ENCODE results near the gene SYPL1. TPM values are rescaled to one million over a fixed set of nuclear protein-coding genes. Genes with fewer than 3 reads are reported as not detected.

Gene SYPL1
- total and polyA plus RNA-seq, 2 donors (not counting 3 experiments of a cell fraction or from before 2014, with no cell fraction given): 59.8 to 67.1 TPM

GRCh38 chr7:106060394-106060920, 51.7 kb downstream of the SYPL1 start:
- H2AFZ ChIP-seq (ENCODE audit: low read depth, low read length): no peak overlapping the region
- H3K4me1 ChIP-seq (ENCODE audit: control insufficient read depth, extremely low read depth, insufficient read depth, low read length): peaks cover 12% of the 10 kb centered on the region
- no peak overlapping the region for H3K27ac ChIP-seq (ENCODE audit: insufficient read depth, low read depth, low read length)
- no peaks in the 10 kb centered on the region for H3K9me3 ChIP-seq (replicated peaks; ENCODE audit: control insufficient read depth, insufficient read depth, low read length)
- TF ChIP-seq GATA2 (IDR thresholded peaks at IDR 0.05; ENCODE audit: insufficient read depth, insufficient read length, low read depth, low read length): no peak
- no peak for TF ChIP-seq JUN (IDR thresholded peaks at IDR 0.05; ENCODE audit: borderline replicate concordance, insufficient read depth, insufficient read length, low read depth)
- TF ChIP-seq POLR2AphosphoS5 (IDR thresholded peaks at IDR 0.05; ENCODE audit: insufficient read depth, low read depth, low read length): no peak
- TF ChIP-seq CTCF (IDR thresholded peaks at IDR 0.05; ENCODE audit: extremely low read depth in 1 of 2, insufficient read depth in 1 of 2, low read depth in 1 of 2, low read length in 2 of 2): no peak
- no peak for TF ChIP-seq MAX (IDR thresholded peaks at IDR 0.05; ENCODE audit: insufficient read depth, insufficient read length)
- TF ChIP-seq MYC (IDR thresholded peaks at IDR 0.05; ENCODE audit: low read depth, low read length): no peak
- TF ChIP-seq FOS (IDR thresholded peaks at IDR 0.05; ENCODE audit: borderline replicate concordance, insufficient read depth, low read length): no peak
- no peaks in the 10 kb centered on the region for H4K20me1 ChIP-seq (replicated peaks; ENCODE audit: control insufficient read depth, extremely low read depth, insufficient read depth, low read length)
- H3K9me1 ChIP-seq (replicated peaks; ENCODE audit: control insufficient read depth, extremely low read depth, insufficient read depth, low read length): no peaks in the 10 kb centered on the region
- POLR2A ChIA-PET: no interaction called here
- H3K27me3 ChIP-seq (ENCODE audit: control insufficient read depth in 2 of 2, insufficient read depth in 2 of 2, low read length in 2 of 2): no peaks in the 10 kb centered on the region
- dilution Hi-C loops (cut with MboI; ENCODE audit: extremely low pct_ligation_motif_present, low sequenced_read_pairs): loop anchor here (25.0 kb wide), 1 partner anchor 102 kb away; no protein-coding TSS in a partner anchor
- H3K79me2 ChIP-seq (ENCODE audit: control insufficient read depth, insufficient read depth, low read length): no peaks in the 10 kb centered on the region
- H3K9ac ChIP-seq (replicated peaks; ENCODE audit: extremely low read depth, insufficient read depth, low read length): no peak overlapping the region
- no peak for FAIRE-seq
- intact Hi-C loops (cut with micrococcal nuclease): no loop called here
- H3K4me2 ChIP-seq (ENCODE audit: insufficient read depth, low read length): no peak overlapping the region
- CTCF ChIA-PET: interaction anchor here (0.7 to 8.8 kb wide), 5 partner anchors 11 to 94 kb away, joined by 3 to 209 read pairs (median 4); no protein-coding TSS in a partner anchor
- H3K4me3 ChIP-seq (replicated peaks in 1 of 3; ENCODE audit: insufficient read depth in 1 of 3, low read depth in 1 of 3, low read length in 3 of 3): no peak overlapping the region
- H3K36me3 ChIP-seq (ENCODE audit: control insufficient read depth in 2 of 2, extremely low read depth in 1 of 2, insufficient read depth in 2 of 2, low read length in 2 of 2): no peaks in the 10 kb centered on the region
- no TSS peak for BruUV-seq (replicated peaks)
- no peak for DNase-seq (ENCODE audit: low read depth, low spot score)

Data from endothelial cell of umbilical vein (primary cell).